Urothelium cell line (cell line): ENCODE measurements around the gene JAML.
"Not testable (repeated sequence)": the region's sequence is repeated elsewhere in the genome, so short reads cannot be mapped to it uniquely, and the experiment has no call there.

Source experiments
- DNase-seq: peaks from one replicate; pipeline ENCODE4 v3.0.0; 2011; ENCODE audit warnings: low spot score, mixed read lengths
- FAIRE-seq: peaks from 2 replicates; lab custom pipeline; 2011; peaks lifted over from hg19 to GRCh38; lab: Jason Lieb, UNC

The JAML gene

DNA sequence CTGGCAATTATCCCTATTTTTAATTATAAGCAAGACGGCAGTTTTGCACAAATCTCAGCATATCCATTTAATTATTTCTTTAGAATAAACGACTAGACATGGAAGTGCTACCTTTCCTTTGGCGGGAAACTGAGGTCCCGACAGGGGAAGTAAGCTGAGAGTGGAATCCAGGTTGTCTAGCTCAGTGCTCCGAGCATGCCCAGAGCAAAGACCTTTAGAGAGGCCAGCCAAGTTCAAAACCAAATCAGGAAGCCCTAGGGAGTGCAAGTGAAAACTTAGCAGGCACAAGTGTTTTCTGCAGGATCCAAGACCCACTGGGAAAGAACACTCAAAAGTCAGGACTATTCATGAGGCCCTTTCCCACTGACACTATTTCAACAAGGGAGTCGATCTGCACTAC lies 25.7 kb downstream of the JAML start:
- DNase-seq (no peak), FAIRE-seq (no peak)

GRCh38 chr11:118198370-118198769 lies 26.4 kb downstream of the JAML start:
- FAIRE-seq = no peak
- DNase-seq = peak; percentile 68

- DNase-seq (no peak), FAIRE-seq (no peak)
These were observed 29.8 kb downstream of the JAML start for GRCh38 chr11:118194835-118195627.

GRCh38 chr11:118193910-118194566 lies 30.8 kb downstream of the JAML start:
- FAIRE-seq = no peak
- no peak for DNase-seq

DNA sequence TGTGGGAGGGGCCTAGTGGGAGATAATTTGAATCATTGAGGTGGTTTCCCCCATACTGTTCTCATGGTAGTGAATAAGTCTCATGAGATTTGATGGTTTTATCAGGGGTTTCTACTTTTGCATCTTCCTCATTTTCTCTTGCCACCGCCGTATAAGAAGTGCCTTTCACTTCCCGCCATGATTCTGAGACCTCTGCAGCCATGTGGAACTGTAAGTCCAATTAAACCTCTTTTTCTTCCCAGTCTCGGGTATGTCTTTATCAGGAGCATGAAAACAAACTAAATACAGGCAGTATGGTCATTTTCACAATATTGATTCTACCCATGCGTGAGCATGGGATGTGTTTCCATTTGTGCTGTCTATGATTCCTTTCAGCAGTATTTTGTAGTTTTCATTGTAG lies 32.0 kb downstream of the JAML start:
- FAIRE-seq, DNase-seq: not testable (repeated sequence)

- DNase-seq, FAIRE-seq: not testable (repeated sequence)
These were observed 33.8 kb downstream of the JAML start for GRCh38 chr11:118190942-118191506.

GRCh38 chr11:118186346-118187107 lies 38.3 kb downstream of the JAML start:
- no peak for DNase-seq
- FAIRE-seq = no peak

GRCh38 chr11:118184784-118185579 lies 39.8 kb downstream of the JAML start:
- no peak for FAIRE-seq
- DNase-seq = no peak

- not testable (repeated sequence) for FAIRE-seq, DNase-seq
These were observed 41.1 kb downstream of the JAML start for GRCh38 chr11:118183691-118184090.

- FAIRE-seq = no peak
These were observed 44.5 kb downstream of the JAML start for GRCh38 chr11:118180300-118180703.

GRCh38 chr11:118176778-118177134 lies 48.1 kb downstream of the JAML start:
- FAIRE-seq (no peak), DNase-seq (no peak)

More at GRCh38 chr11:118180300-118180703, 44.5 kb downstream of the JAML start:
- peak; percentile 73 for DNase-seq

DNA sequence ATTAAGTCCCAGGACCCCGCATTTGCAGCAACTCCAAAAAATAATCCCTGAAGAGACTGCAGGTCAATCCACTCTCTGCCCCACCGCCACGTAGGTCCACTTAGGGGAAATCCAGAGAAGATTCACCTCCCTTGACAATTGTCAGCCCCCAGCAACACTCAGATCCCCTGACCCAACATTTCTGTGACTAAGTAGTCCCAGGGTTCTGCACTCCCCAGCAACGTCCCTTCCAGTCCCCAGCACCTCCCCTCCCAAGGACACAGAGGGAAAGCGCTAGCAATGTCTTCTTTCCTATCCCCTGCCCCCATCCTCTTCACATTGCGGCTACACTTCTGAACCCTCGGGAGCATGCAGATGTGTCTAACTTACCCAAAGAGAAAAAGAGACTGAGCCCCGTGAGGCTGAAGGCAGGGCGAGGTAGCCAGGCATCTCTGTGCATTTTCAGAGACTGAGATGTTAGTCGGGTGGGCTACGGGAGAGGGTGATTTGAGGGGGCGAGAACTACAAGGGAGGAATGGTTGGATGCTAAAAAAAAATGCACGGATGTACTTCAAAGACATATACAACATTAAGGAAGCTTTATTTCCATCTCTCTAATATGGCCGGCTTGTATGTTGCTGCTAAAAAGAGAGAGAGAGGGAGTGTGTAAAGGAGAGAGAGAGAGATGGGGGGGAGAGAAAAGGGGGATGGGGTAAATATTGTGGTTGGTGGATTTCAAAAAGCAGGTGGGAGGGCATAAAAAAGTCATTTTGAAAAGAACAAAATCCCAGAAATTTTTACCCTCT lies 48.6 kb downstream of the JAML start, which contains the start of gene SCN2B:
TSS of gene SCN2B (minus strand) at position 647 of the 785 bp plus-strand sequence. CDS start at position 439, 208 bp downstream.
- FAIRE-seq (no peak), DNase-seq (peak; percentile 25)

- peak; percentile 40 for FAIRE-seq
- no peak for DNase-seq
These were observed 49.5 kb downstream of the JAML start for GRCh38 chr11:118175031-118175992.

GRCh38 chr11:118174006-118174567 lies 50.7 kb downstream of the JAML start:
- DNase-seq (no peak), FAIRE-seq (no peak)

GRCh38 chr11:118172356-118172755 lies 52.5 kb downstream of the JAML start:
- no peak for FAIRE-seq
- DNase-seq = no peak

DNA sequence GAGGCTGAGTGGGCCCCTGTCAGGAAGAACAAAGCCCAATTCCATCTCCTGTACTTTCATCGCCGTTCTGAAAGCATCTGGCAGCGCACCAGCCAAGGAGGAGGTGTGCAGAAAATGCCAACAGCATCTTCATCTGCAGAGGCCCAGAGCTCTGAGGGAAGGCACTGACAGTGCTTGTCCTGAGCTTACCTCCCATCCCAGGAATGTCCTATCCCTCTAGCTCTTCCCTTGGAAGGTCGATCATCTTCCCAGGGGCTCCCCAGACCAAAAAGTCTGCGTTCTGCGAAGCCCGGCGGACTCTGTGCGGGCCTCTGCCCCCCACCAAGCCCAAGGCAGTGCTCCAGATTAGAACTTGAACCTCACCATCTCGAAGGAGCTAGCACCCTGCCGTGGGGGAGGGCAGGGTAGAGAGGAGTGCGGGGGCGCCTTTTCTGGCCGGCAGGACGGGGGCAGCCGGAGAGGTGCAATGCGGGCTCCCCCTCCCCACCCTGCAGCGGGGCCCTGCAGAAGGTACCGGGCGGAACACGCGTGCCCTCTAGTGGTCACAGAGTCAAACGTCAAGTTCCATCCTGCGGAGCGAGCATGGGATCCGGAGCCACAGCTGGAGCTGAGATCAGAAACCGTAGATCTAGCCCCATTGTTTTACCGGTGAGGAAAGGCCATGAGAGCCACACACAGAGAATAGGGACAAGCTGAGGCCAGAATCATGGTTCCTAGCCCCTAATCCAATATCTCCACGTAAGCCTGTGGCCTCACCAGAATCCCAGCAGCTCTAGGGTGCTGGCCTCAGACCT lies 53.3 kb downstream of the JAML start:
- DNase-seq (peak; percentile 76), FAIRE-seq (no peak)

GRCh38 chr11:118170882-118171268 lies 53.9 kb downstream of the JAML start:
- DNase-seq (no peak), FAIRE-seq (no peak)
